Astrocyte of the spinal cord (primary cell): ENCODE results near the gene PLAAT4.

ENCODE experiments used
- DNase-seq: peaks from one replicate; pipeline ENCODE4 v3.0.0; 2011; ENCODE audit warnings: low read depth, low spot score
- H3K4me3 ChIP-seq: 2 replicates; pipeline ENCODE4 v1.5.1; 2011; ENCODE audit warnings: low read depth, mild to moderate bottlenecking, low read length, moderate library complexity
- CTCF ChIP-seq: IDR thresholded peaks from 2 replicates; pipeline ENCODE4 v1.5.1; 2012; ENCODE audit warnings: low read depth, mild to moderate bottlenecking, low read length, inconsistent platforms
- in situ Hi-C: cut with HindIII; loops from 2 replicates; pipeline ENCODE4 v1.10.0; 2017; ENCODE audit warnings: low sequenced_read_pairs

The PLAAT4 gene

GRCh38 chr11:63551091-63551888 lies 14.7 kb downstream of the PLAAT4 start:
- no peak overlapping the region for H3K4me3 ChIP-seq
- DNase-seq: no peak
- in situ Hi-C loops: no loop called here
- TF ChIP-seq CTCF: no peak

GRCh38 chr11:63551889-63552266 lies 15.3 kb downstream of the PLAAT4 start:
- H3K4me3 ChIP-seq: no peak overlapping the region
- TF ChIP-seq CTCF: no peak
- in situ Hi-C loops: no loop called here
- DNase-seq: no peak

GRCh38 chr11:63552921-63553320 lies 16.3 kb downstream of the PLAAT4 start:
- H3K4me3 ChIP-seq: no peak overlapping the region
- no peak for DNase-seq
- no peak for TF ChIP-seq CTCF
- in situ Hi-C loops: no loop called here

GRCh38 chr11:63553759-63554158 lies 17.2 kb downstream of the PLAAT4 start:
- in situ Hi-C loops: no loop called here
- no peak overlapping the region for H3K4me3 ChIP-seq
- TF ChIP-seq CTCF: no peak
- no peak for DNase-seq

- DNase-seq: no peak
- in situ Hi-C loops: no loop called here
- no peak for TF ChIP-seq CTCF
Measured at GRCh38 chr11:63554877-63555223, 18.2 kb downstream of the PLAAT4 start.

GRCh38 chr11:63556404-63557013 lies 19.9 kb downstream of the PLAAT4 start:
- in situ Hi-C loops: no loop called here
- TF ChIP-seq CTCF: no peak
- DNase-seq: no peak
- H3K4me3 ChIP-seq: no peak overlapping the region

More at GRCh38 chr11:63554877-63555223, 18.2 kb downstream of the PLAAT4 start:
- no peak overlapping the region for H3K4me3 ChIP-seq
